H54 (cell line): ENCODE measurements around the gene GNA14.
"Not testable (repeated sequence)": the region's sequence is repeated elsewhere in the genome, so short reads cannot be mapped to it uniquely, and the experiment has no call there.

Experiments
- DNase-seq: peaks from one replicate; pipeline ENCODE4 v3.0.0; 2011; ENCODE audit warnings: low spot score, mixed read lengths; ENCODE audit not compliant: insufficient read length
- FAIRE-seq: peaks from 3 replicates; lab custom pipeline; 2011; peaks lifted over from hg19 to GRCh38; lab: Jason Lieb, UNC
- POLR2A ChIP-seq: IDR thresholded peaks from 2 replicates; pipeline ENCODE4 v1.6.1; 2011; ENCODE audit warnings: low read depth, mild to moderate bottlenecking, low read length

GNA14 gene

GRCh38 chr9:77663754-77664153 lies 15.6 kb upstream of the GNA14 start:
- TF ChIP-seq POLR2A = no peak
- no peak for DNase-seq
- no peak for FAIRE-seq

GRCh38 chr9:77661566-77662085 lies 13.5 kb upstream of the GNA14 start:
- no peak for DNase-seq
- no peak for FAIRE-seq
- TF ChIP-seq POLR2A = no peak

GRCh38 chr9:77659926-77660325 lies 11.8 kb upstream of the GNA14 start:
- no peak for DNase-seq
- TF ChIP-seq POLR2A = no peak
- FAIRE-seq = no peak

- FAIRE-seq (no peak), DNase-seq (no peak)
- TF ChIP-seq POLR2A = no peak
Observed at GRCh38 chr9:77651203-77651602, 3.1 kb upstream of the GNA14 start.

- DNase-seq (peak; percentile 42), FAIRE-seq (peak; percentile 96)
- TF ChIP-seq POLR2A = no peak
Observed at GRCh38 chr9:77649109-77649812, 1.1 kb upstream of the GNA14 start.

- no peak for FAIRE-seq
- no peak for DNase-seq
Observed at GRCh38 chr9:77647267-77648233, 572 bp downstream of the GNA14 start.

GRCh38 chr9:77643871-77644270 lies 4.3 kb downstream of the GNA14 start:
- FAIRE-seq (no peak), DNase-seq (no peak)
- TF ChIP-seq POLR2A = no peak

More at GRCh38 chr9:77647267-77648233, 572 bp downstream of the GNA14 start:
- no peak for TF ChIP-seq POLR2A

- DNase-seq (no peak), FAIRE-seq (no peak)
- TF ChIP-seq POLR2A = no peak
Observed at GRCh38 chr9:77640741-77641580, 7.2 kb downstream of the GNA14 start.

- no peak for TF ChIP-seq POLR2A
- FAIRE-seq (no peak), DNase-seq (no peak)
Observed at GRCh38 chr9:77632652-77633051, 15.5 kb downstream of the GNA14 start.

- FAIRE-seq, DNase-seq: not testable (repeated sequence)
Observed at GRCh38 chr9:77628864-77629263, 19.3 kb downstream of the GNA14 start.

- FAIRE-seq (peak; percentile 84), DNase-seq (no peak)
- no peak for TF ChIP-seq POLR2A
Observed at GRCh38 chr9:77616191-77616590, 31.9 kb downstream of the GNA14 start.

- DNase-seq (no peak), FAIRE-seq (no peak)
- TF ChIP-seq POLR2A = no peak
Observed at GRCh38 chr9:77614645-77615044, 33.5 kb downstream of the GNA14 start.

- FAIRE-seq (no peak), DNase-seq (no peak)
- TF ChIP-seq POLR2A = no peak
Observed at GRCh38 chr9:77606526-77606925, 41.6 kb downstream of the GNA14 start.
